Mucosa of stomach (tissue), 1 donor: Measurements from ENCODE around the gene NID2.

Experiments used
- H3K27me3 ChIP-seq: one replicate; pipeline ENCODE4 v1.7.0; 2013; ENCODE audit warnings: mild to moderate bottlenecking, low read length; ENCODE audit not compliant: control insufficient read depth, insufficient read depth
- H3K36me3 ChIP-seq: one replicate; pipeline ENCODE4 v1.7.0; 2013; ENCODE audit warnings: low read length; ENCODE audit not compliant: control insufficient read depth, insufficient read depth
- H3K4me1 ChIP-seq: one replicate; pipeline ENCODE4 v1.7.0; 2013; ENCODE audit warnings: mild to moderate bottlenecking, low read length; ENCODE audit not compliant: control insufficient read depth, insufficient read depth
- H3K4me3 ChIP-seq: one replicate; pipeline ENCODE4 v1.7.0; 2013; ENCODE audit warnings: low read length
- H3K9ac ChIP-seq: one replicate; pipeline ENCODE4 v1.7.0; 2013; ENCODE audit warnings: mild to moderate bottlenecking, low read length, moderate library complexity
- H3K9me3 ChIP-seq: one replicate; pipeline ENCODE4 v1.7.0; 2013; ENCODE audit warnings: mild to moderate bottlenecking, low read length, moderate library complexity; ENCODE audit not compliant: control insufficient read depth
- donor health status: Pancreatic carcinoma.

The NID2 gene

GRCh38 chr14:52018252-52018651 is 50.6 kb downstream of the NID2 start:
- Histone ChIP-seq H3K36me3 (no peaks in the 10 kb centered on the region), H3K4me1 (peaks cover 28% of the 10 kb centered on the region), H3K4me3 (no peak overlapping the region), H3K9me3 (no peaks in the 10 kb centered on the region), H3K27me3 (no peaks in the 10 kb centered on the region), H3K9ac (no peak overlapping the region)

DNA sequence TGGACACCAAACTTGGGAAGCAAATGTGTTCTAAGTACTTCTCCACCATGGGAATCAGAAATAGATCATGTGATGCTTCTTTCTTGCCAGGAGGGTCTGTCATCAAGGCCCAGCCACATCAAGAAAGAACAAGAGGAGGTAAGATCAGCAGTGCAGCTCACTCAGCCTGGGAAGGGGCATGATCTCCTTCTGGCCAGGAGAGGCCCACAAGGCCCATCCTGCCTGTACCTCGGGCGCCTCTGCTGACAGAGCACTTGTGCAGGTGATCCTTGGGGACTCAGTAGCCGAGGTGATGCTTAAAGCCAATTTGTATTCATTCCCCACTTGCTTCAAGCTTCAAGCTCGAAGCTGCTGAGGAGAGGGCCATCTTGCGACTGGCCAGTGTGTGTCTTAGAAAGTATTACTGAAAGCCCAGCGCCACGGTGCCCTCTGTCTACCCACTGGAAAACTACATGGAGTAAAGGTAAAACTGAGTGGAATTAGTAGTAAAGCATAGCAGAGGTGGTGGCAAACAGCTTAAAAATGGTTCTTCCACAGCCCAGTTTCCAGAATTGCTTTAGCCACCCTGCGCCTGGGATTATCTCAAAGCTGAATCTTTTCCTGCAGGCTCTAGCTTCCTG is 53.3 kb downstream of the NID2 start:
- Histone ChIP-seq H3K9me3 (no peaks in the 10 kb centered on the region), H3K9ac (no peak overlapping the region), H3K27me3 (no peaks in the 10 kb centered on the region), H3K4me1 (peaks cover 15% of the 10 kb centered on the region), H3K4me3 (no peak overlapping the region), H3K36me3 (peaks cover 4% of the 10 kb centered on the region)

DNA sequence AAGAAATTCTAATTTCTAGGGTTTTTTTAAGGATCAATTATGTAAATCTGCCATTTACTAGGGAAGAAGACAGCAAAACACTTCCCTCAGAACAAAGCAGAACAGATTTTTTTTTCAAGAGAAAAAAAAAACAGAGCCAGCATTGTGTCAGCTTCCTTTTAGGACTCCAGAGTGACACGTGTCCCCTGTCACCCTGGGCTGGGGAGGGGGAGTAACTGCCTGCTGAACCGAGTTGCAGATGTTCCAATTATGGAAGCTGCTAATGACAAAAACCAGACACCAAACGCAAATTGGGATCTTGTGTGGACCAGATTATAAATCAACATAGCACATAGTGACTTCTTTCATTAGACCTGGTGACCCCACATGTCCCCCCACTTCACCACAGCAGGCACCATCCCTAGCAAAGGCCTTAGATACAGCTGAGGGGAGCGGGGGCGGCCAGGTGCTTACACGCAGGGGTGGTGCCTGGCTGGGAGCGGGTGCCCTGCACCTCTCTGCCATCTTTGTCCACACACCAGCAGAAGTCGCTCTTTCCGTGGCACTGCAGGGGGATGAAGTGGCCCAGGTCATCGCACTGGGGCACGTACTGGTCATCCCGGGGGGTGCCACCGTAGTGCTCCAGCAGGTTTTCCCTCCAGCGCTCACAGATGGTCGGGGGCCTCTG is 54.1 kb downstream of the NID2 start:
- Histone ChIP-seq H3K4me1 (peaks cover 9% of the 10 kb centered on the region), H3K9ac (no peak overlapping the region), H3K36me3 (peaks cover 4% of the 10 kb centered on the region), H3K9me3 (no peaks in the 10 kb centered on the region), H3K4me3 (no peak overlapping the region), H3K27me3 (no peaks in the 10 kb centered on the region)

DNA sequence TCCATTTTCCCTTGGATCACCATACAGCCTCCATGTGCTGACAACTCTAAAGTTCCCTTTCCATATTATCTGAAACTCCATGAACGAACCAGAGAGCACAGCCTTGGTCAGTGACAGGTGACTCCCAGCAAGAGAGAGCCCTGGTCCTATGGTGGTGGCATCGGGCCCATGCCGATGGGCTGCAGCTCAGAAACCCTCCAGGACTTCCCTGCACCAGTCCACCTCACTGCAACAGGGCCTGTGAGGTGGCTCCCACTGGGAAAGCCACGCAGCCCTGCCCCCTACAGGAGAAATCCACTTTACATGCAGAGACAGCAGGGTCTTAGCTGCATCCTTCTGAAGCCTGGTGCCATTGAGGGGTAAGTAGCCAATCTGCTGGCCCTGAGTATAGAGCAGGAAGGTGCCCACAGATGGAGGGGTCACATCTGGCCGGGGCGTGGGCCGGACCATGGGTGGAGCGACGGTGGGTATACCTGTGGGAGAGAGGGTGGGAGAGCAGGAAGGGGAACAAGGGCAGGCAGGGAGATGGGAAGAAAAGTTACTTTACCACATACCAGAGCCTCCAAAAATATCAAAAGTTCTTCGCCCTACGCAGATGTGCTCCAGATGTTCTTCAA is 54.8 kb downstream of the NID2 start:
- peaks cover 4% of the 10 kb centered on the region for H3K36me3 ChIP-seq
- H3K9me3 ChIP-seq: no peaks in the 10 kb centered on the region
- H3K27me3 ChIP-seq: no peaks in the 10 kb centered on the region
- no peak overlapping the region for H3K4me3 ChIP-seq
- H3K4me1 ChIP-seq: peaks cover 3% of the 10 kb centered on the region
- H3K9ac ChIP-seq: no peak overlapping the region

GRCh38 chr14:52012635-52013034 is 56.2 kb downstream of the NID2 start:
- Histone ChIP-seq H3K36me3 (peaks cover 9% of the 10 kb centered on the region), H3K9me3 (no peaks in the 10 kb centered on the region), H3K4me3 (no peak overlapping the region), H3K9ac (no peak overlapping the region), H3K27me3 (no peaks in the 10 kb centered on the region), H3K4me1 (peaks cover 3% of the 10 kb centered on the region)

DNA sequence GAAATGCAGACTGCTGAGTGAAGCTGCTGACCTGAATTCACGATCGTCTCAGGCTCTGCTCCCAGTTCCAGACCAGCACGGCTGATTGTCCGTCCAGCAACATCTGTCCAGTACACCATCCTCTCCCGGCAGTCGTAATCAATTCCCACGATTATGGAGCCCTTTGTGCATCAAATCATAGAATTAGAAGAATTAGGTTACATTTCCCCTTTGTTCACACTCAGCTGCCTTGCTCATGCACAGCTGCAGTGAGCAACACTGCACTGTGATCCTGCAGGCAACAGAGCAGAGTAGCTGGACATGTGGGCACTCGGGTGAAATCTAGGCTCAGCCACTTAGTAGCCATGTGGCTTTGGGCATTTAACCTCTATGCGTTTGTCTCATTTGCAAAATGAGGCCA is 57.3 kb downstream of the NID2 start:
- H3K27me3 ChIP-seq: no peaks in the 10 kb centered on the region
- H3K9me3 ChIP-seq: no peaks in the 10 kb centered on the region
- no peak overlapping the region for H3K4me3 ChIP-seq
- peaks cover 3% of the 10 kb centered on the region for H3K4me1 ChIP-seq
- no peak overlapping the region for H3K9ac ChIP-seq
- H3K36me3 ChIP-seq: peaks cover 10% of the 10 kb centered on the region

DNA sequence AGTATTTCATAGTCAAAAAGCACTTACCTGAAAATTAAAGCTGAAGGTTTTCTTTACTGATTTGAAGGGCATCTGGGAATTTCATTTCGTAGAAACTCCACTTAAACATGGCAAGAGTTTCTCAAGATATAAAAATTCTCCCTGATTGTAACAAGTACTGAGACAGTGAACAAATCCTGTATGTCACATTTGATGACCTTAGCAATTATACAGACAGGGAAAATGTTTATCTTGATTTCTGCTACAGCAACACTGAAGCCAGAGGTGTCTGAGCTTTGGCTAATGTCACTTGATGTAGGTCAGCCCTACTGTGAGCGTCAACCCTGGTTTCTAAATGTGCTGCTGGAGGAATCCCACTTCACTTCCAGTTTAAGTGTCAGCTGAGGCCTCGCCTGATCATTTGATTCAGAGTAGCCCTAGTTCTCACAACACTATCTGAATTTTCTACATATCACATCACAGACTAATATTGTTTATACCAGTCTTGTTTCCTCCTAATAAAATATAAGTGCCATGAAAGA is 58.6 kb downstream of the NID2 start:
- no peak overlapping the region for H3K9ac ChIP-seq
- peaks cover 15% of the 10 kb centered on the region for H3K36me3 ChIP-seq
- H3K4me1 ChIP-seq: no peaks in the 10 kb centered on the region
- no peaks in the 10 kb centered on the region for H3K27me3 ChIP-seq
- H3K4me3 ChIP-seq: no peak overlapping the region
- H3K9me3 ChIP-seq: no peaks in the 10 kb centered on the region

- Histone ChIP-seq H3K9ac (no peak overlapping the region), H3K36me3 (peaks cover 15% of the 10 kb centered on the region), H3K4me1 (peaks cover 4% of the 10 kb centered on the region)
These were observed 60.7 kb downstream of the NID2 start for GRCh38 chr14:52008136-52008535.

DNA sequence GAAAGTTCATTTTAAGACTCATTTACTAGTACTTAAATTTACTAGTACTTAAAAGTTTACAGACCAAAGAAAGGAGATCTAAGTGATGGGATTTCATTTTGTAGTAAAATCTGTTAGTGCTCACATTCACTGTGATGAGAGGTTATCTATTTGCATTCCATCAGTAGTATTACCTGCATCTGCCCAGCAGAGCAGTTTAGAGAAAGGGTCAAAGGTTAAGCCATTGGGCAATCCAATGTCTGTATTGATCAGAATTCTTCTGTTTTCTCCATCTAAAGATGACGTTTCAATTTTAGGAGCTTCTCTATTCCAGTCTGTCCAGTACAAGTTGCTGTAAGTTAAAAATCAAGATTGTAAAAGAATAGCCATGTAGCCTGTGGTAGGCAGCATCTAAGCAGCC is 61.2 kb downstream of the NID2 start:
- Histone ChIP-seq H3K9me3 (no peaks in the 10 kb centered on the region), H3K4me3 (no peak overlapping the region), H3K27me3 (no peaks in the 10 kb centered on the region), H3K9ac (no peak overlapping the region), H3K4me1 (peaks cover 9% of the 10 kb centered on the region), H3K36me3 (peaks cover 17% of the 10 kb centered on the region)

More at GRCh38 chr14:52008136-52008535, 60.7 kb downstream of the NID2 start:
- no peak overlapping the region for H3K4me3 ChIP-seq
- no peaks in the 10 kb centered on the region for H3K9me3 ChIP-seq
- no peaks in the 10 kb centered on the region for H3K27me3 ChIP-seq

- H3K9ac ChIP-seq: no peak overlapping the region
- H3K4me3 ChIP-seq: no peak overlapping the region
- peaks cover 13% of the 10 kb centered on the region for H3K4me1 ChIP-seq
- no peaks in the 10 kb centered on the region for H3K9me3 ChIP-seq
- no peaks in the 10 kb centered on the region for H3K27me3 ChIP-seq
- peaks cover 20% of the 10 kb centered on the region for H3K36me3 ChIP-seq
These were observed 61.6 kb downstream of the NID2 start for GRCh38 chr14:52007211-52007610.

- no peaks in the 10 kb centered on the region for H3K9me3 ChIP-seq
- no peaks in the 10 kb centered on the region for H3K27me3 ChIP-seq
- no peak overlapping the region for H3K9ac ChIP-seq
- peaks cover 13% of the 10 kb centered on the region for H3K4me1 ChIP-seq
- H3K36me3 ChIP-seq: peaks cover 22% of the 10 kb centered on the region
- H3K4me3 ChIP-seq: no peak overlapping the region
These were observed 62.5 kb downstream of the NID2 start for GRCh38 chr14:52006361-52006760.

DNA sequence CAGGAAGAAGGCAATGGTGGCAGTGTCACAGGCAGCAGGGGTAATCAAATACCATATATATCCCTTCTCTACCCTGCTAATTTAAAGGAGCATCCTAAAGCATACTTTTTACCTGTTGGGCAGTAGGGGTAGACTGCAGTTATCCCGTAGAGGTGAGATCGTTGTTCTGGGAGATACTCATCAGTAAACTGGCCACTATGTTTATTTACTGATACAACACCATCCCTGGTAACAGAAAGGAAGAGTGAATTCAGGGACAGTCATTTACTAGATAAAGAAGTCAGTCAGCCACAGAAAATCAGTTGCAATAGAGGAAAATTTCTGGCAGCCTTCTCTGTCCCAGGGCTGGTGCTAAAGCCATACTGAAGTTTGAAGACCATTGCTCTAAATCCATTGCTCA is 63.2 kb downstream of the NID2 start:
- Histone ChIP-seq H3K4me1 (peaks cover 13% of the 10 kb centered on the region), H3K36me3 (peaks cover 20% of the 10 kb centered on the region), H3K9me3 (no peaks in the 10 kb centered on the region), H3K4me3 (no peak overlapping the region), H3K27me3 (no peaks in the 10 kb centered on the region), H3K9ac (no peak overlapping the region)
